ENCODE data around the gene ACP6.

Gene ACP6

DNA sequence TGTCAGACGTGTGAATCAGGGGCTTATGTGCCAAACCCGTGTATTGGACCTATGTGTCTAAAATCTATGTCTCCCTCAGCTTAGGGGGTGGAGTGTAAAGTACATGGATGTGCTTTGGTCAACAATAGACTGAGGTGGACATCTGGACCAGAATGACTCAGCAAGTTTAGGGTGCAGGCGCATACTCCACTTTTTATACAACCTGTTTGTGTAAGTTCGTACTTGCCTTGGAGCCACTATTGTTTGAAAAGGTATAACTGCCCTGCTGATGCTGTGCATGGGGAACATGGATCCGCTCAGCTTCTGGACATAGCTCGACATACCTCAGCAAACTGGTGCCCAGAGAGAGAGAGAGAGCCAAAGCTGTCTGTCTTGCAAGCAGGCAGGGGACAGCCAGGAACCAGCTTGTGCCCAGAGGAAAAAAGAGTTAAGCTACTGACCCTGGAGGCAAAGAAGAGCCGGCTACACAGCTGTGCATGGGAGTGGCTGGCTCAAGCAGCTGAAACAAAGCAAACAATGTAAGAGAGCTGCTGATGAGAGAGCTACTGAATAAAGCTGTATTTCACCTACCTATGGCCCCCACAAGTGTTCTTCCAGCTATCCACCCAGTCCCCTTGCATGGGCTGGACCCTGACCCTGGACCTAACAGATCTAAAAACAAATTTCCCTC, 48.8 kb upstream of the ACP6 start:
- no peak for ATAC-seq
- TF ChIP-seq PPARA (CRISPR knock-in tag; IDR thresholded peaks at IDR 0.05; ENCODE audit: borderline replicate concordance) (no peak), CSDC2 (CRISPR knock-in tag; IDR thresholded peaks at IDR 0.05) (no peak), GLIS3 (CRISPR knock-in tag; IDR thresholded peaks at IDR 0.05) (no peak), BACH2 (CRISPR knock-in tag; IDR thresholded peaks at IDR 0.05; ENCODE audit: borderline replicate concordance) (no peak), ARNTL (CRISPR knock-in tag; IDR thresholded peaks at IDR 0.05; ENCODE audit: borderline replicate concordance, low read depth) (no peak), CSRNP3 (CRISPR knock-in tag; IDR thresholded peaks at IDR 0.05) (no peak), CREB5 (CRISPR knock-in tag; IDR thresholded peaks at IDR 0.05; ENCODE audit: low read depth) (no peak), TOX (CRISPR knock-in tag; IDR thresholded peaks at IDR 0.05; ENCODE audit: borderline replicate concordance) (no peak), TCF4 (CRISPR knock-in tag; IDR thresholded peaks at IDR 0.05; ENCODE audit: borderline replicate concordance) (no peak), ZNF565 (CRISPR knock-in tag; conservative IDR thresholded peaks at IDR 0.05; ENCODE audit: low read depth) (no peak), TSHZ2 (CRISPR knock-in tag; IDR thresholded peaks at IDR 0.05) (no peak)

DNA sequence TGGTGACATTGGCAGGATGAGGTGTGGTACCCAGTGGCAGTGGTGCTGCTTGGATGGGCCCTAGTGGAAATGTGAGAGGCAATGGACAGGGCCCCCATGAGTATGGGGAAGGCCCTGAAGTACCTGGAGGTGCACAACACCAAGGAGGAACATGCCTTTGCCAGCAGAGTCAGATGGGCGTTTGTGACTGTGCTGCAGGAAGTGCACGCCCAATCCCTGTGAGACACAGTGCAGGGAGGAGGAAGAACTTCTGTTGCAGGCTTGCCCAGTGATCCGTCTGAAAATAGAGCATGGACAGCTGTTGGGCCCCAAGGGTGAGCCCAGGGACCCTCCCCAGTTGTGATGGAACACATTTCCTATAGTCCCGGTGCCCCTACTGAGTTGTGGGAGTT, 47.4 kb upstream of the ACP6 start:
- no peak; the same call in 2 of the 3 replicates for ATAC-seq
- TF ChIP-seq CREB5 (CRISPR knock-in tag; IDR thresholded peaks at IDR 0.05; ENCODE audit: low read depth): no peak
- TF ChIP-seq POU6F1 (CRISPR knock-in tag; IDR thresholded peaks at IDR 0.05; ENCODE audit: borderline replicate concordance, low read depth): no peak
- TF ChIP-seq, protein P1, sequence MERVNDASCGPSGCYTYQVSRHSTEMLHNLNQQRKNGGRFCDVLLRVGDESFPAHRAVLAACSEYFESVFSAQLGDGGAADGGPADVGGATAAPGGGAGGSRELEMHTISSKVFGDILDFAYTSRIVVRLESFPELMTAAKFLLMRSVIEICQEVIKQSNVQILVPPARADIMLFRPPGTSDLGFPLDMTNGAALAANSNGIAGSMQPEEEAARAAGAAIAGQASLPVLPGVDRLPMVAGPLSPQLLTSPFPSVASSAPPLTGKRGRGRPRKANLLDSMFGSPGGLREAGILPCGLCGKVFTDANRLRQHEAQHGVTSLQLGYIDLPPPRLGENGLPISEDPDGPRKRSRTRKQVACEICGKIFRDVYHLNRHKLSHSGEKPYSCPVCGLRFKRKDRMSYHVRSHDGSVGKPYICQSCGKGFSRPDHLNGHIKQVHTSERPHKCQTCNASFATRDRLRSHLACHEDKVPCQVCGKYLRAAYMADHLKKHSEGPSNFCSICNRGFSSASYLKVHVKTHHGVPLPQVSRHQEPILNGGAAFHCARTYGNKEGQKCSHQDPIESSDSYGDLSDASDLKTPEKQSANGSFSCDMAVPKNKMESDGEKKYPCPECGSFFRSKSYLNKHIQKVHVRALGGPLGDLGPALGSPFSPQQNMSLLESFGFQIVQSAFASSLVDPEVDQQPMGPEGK (CRISPR knock-in tag; IDR thresholded peaks at IDR 0.05; ENCODE audit: borderline replicate concordance): no peak
- TF ChIP-seq ZFP3 (CRISPR knock-in tag; IDR thresholded peaks at IDR 0.05): no peak
- no peak for TF ChIP-seq SNAI2 (CRISPR knock-in tag; IDR thresholded peaks at IDR 0.05)
- TF ChIP-seq TOX (CRISPR knock-in tag; IDR thresholded peaks at IDR 0.05; ENCODE audit: borderline replicate concordance): no peak
- TF ChIP-seq PPARA (CRISPR knock-in tag; IDR thresholded peaks at IDR 0.05; ENCODE audit: borderline replicate concordance): no peak
- TF ChIP-seq ARNTL (CRISPR knock-in tag; IDR thresholded peaks at IDR 0.05; ENCODE audit: borderline replicate concordance, low read depth): no peak
- TF ChIP-seq CSDC2 (CRISPR knock-in tag; IDR thresholded peaks at IDR 0.05): no peak
- no peak for TF ChIP-seq TSHZ2 (CRISPR knock-in tag; IDR thresholded peaks at IDR 0.05)
- TF ChIP-seq ZFP30 (CRISPR knock-in tag; IDR thresholded peaks at IDR 0.05): no peak
- no peak for TF ChIP-seq RARB (CRISPR knock-in tag; IDR thresholded peaks at IDR 0.05)
- no peak for TF ChIP-seq ISL1 (CRISPR knock-in tag; IDR thresholded peaks at IDR 0.05)
- no peak for TF ChIP-seq ZC3H10 (CRISPR knock-in tag; IDR thresholded peaks at IDR 0.05)
- no peak for TF ChIP-seq ZNF565 (CRISPR knock-in tag; conservative IDR thresholded peaks at IDR 0.05; ENCODE audit: low read depth)
- no peak for TF ChIP-seq OSR1 (CRISPR knock-in tag; IDR thresholded peaks at IDR 0.05)
- TF ChIP-seq BACH2 (CRISPR knock-in tag; IDR thresholded peaks at IDR 0.05; ENCODE audit: borderline replicate concordance): no peak

Data from SK-N-SH treated with all-trans-retinoic acid at 6 μM for 48 hours (cell line).